Hypothalamus (tissue), 51 donors: ENCODE measurements around the gene NMT2.

Experiments
- DNase-seq, 51 donors: peaks; one replicate each; lab custom pipeline; 2025; lab: John Stamatoyannopoulos, UW

NMT2 gene

GRCh38 chr10:15103513-15103912, 65.0 kb downstream of the NMT2 start:
- no peak for DNase-seq

DNA sequence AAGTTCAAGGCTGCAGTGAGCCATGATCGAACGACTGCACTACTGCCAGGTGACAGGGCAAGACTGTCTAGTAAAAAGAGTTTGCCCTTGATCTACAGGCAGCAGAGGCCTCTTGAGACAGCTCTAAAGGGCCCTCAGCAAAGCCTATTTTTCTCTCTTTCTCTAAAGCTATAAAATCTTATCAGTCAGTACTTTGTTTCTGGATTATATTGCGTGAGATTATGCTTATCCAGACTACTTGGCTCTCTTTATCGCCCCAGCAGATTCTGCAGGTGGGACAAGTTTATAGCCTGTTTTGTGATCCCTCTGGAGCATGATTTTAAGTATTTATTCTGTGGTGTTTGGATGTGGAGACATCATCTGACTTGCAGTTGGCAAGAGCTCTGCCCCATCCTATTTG, 68.6 kb downstream of the NMT2 start:
- no peak for DNase-seq

- peak; percentile 81 to 99 (median 95) for DNase-seq
These were observed 71.3 kb downstream of the NMT2 start, which contains the start of gene RPP38 for GRCh38 chr10:15097011-15097812. TSS of gene RPP38 (plus strand) at chr10:15097355. CDS start at chr10:15103315, 5,960 bp downstream.

DNA sequence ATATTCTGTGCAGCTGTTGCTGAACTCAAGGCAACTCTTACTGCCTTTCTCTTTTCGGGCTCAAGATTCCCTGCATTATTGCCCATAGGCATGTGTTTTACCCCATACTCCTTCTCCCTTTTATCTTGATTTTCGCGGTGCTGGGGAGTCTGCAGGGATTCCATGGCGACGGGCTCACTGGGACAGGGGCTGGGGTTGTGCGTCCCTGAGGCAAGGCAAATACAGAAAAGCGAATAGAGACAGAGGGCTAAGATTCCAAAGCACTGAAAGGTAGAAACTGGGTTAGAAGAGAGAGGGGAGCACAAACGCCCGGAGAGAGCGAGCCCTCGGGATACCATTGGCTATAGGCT, 71.9 kb downstream of the NMT2 start:
- no peak for DNase-seq

GRCh38 chr10:15092855-15093408, 75.6 kb downstream of the NMT2 start:
- no peak for DNase-seq

GRCh38 chr10:15091418-15091817, 77.1 kb downstream of the NMT2 start:
- no peak for DNase-seq

DNA sequence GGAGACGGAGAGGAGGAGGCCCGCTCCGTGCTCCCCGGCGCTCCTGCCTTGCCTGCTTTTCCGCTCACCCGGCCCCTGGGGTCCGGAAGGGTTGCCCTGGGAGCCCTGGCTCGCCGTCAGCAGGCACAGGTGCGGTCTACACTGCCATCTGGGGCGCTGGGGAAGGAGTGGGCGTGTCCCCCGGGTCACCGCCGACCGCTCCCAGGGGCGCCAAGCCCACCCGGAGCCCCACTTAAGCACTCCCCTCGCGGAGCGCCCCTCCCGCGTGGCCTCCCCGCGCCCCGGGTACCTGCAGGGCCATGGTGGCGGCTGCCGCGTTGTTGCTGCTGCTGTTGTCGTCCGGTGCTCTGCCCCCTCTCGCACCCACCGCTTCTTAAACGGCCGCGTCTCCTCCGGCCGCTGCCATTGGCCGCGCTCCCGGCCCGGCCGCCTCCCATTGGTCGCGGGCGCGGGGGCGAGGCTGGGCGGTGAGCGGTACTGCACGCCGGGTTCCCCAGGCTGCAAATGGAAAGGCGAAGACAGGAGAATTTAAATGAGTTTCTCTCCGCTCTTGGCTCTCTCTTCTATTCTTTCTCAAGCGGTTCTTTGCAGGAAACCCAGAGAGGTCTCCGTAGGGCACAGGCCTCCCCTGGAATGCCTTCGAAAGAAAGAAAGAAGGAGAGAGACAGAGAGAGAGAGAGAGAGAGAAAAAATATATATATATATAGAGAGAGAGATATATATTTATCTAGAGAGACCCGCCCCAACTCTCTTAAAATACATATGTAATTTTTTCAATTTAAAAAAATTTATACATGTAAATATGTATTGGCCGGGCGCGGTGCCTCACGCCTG, 79.8 kb downstream of the NMT2 start, which contains the start of gene ACBD7:
ACBD7 (minus strand) TSS at position 349 of the 834 bp plus-strand sequence; CDS start at position 301, 48 bp downstream.
- peak in 48 of 51 donors; percentile 15 to 84 (median 70) for DNase-seq

GRCh38 chr10:15084502-15084922, 84.0 kb downstream of the NMT2 start:
- peak in 25 of 51 donors; percentile 5 to 78 (median 22) for DNase-seq

DNA sequence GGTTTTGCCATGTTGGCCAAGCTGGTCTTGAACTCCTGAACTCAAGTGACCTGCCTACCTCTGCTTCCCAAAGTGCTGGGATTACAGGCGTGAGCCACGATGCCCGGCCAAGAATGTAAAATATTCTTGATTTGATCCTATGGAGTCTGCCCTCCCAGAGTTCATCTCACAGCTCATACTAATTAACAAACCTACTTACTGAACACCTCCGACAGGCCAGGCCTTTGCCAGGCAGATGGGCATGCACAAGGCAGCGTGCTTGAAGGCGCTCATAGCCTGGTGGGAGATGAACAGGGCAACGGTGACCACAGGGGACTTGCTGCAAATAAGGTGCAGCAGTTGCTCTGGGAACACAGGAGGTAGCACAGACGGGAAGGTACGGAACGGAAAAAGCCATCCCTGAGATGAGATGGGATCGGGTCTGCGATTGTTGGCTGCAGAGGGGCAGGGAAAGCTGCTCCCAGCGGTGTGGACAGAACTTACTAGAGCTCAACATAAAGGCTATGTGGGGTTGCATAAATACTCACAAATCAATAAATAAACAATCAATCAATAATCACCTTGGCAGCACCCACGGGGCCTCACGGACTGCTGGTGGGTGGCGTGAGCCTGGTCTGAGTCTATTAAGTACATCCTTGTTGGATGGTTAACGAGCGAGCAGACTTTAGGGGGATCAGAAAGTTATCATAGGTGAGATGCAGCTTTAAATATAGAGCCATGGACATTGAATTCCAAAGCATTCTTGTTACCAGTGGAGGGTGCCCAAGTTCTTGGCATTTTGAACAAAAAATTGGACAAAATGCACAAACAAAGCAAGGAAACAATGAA, 84.6 kb downstream of the NMT2 start:
- DNase-seq = no peak

DNA sequence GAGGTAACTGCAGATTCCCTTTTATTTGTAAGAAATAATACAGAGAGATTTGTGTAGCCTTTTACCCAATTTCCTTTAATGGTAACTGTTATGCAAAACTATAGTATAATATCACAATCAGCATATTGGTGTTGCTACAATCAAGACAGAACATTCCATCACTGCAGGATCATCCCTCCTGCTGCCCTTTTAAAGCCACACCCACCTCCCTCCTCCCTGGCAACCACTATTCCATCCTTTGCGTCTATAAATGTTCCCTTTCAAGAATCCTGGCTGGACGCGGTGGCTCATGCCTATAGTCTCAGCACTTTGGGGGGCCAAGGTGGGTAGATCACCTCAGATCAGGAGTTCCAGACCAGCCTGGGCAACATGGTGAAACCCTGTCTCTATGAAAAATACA, 93.1 kb downstream of the NMT2 start:
- no peak for DNase-seq

DNA sequence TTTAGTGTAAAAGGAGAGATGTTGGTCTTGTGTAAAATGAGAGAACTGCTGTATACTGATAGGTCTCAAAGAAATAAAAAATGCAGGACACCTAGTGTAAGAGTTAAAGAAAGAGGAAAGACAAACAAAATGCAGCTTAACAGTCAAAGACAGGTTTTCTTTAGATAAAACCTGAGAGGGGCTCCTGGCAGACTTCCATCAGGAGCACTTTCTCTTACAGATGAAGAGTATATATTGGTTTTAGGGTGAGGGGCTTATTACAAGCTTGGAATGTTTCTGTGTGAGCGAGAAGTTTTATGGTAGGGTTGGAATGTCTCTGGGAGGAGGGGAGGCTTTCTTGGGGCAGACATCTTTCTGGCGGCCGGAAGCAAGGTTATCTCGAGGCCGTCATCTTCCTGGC, 96.1 kb downstream of the NMT2 start:
- no peak for DNase-seq

GRCh38 chr10:15069230-15069629, 99.3 kb downstream of the NMT2 start:
- DNase-seq = no peak

DNA sequence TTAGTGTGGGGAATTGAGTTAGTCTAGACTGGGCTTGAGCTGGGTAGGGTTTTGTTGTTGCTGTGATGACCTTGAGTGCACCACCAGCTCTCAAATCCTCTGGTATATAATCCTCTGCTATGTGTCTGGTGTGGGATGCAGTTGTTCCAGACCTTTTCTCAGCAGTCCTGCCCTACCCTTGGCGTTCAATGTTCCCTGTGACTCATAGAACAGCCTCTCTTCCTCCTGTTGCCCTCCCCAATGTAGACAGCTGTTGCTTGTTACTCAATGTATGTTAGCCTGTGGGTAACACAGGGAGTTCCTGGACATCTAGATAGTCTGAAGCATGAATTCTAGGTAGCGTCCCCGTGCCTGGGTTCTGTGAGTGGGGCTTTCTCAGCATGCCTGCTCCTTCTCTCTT, 99.7 kb downstream of the NMT2 start:
- no peak for DNase-seq

DNA sequence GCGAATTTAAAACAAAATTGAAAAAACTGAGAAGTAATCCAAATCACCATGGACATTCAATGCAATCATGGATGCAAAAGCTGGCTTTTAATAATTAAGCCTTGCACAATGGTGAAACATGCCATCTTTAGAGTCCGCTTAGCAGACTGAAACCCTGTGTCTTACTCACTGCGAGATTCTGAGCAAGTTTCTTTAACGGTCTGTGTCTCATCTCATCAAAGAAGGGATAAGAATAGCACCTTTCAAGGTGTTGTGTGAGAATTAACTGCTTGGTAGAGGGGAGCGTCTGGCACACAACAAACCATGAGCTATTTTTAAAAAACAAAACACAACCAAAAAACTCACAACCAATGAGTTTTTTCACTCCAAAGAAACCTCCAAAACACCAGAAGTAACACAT, 101.3 kb downstream of the NMT2 start:
- DNase-seq = no peak

DNA sequence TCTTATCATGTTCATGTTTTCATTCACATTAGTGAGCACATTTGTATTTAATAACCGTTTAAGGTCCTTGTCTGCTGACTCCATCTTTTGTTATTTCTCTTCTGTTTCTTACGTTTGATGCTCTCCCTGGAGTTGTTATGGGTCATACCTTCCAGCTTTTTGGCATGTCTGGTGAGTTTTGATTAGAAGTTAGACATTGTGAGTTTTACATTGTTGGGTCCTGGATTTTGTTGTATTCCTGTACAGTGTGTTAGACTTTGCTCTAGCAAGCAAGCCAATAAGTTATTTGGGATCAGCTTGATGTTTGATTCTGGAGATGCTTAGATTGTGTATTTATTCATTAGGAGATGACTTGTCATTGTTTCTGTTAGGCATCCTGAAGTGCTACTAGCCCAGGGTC, 107.9 kb downstream of the NMT2 start:
- no peak for DNase-seq

- no peak for DNase-seq
These were observed 108.6 kb downstream of the NMT2 start for GRCh38 chr10:15059914-15060313.

DNA sequence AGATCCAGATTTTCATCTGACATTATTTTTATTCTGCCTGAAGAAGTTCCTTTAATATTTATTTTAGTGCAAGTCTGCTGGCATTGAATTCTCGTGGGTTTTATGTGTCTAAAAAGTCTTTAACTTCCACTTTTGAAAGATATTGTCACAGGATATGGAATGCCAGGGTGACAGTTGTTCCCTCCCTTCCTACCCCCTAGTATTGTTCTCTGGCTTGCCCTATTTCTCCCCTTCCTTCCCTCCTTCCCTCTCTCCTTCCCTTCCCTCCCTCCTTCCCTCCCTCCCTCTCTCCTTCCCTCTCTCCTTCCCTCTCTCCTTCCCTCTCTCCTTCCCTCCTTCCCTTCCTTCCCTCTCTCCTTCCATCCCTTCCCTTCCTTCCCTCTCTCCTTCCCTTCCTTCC, 109.8 kb downstream of the NMT2 start:
- no peak for DNase-seq
